H1 (cell line): ENCODE measurements around the gene IQCH. TPM values are rescaled to one million over a fixed set of nuclear protein-coding genes. Genes with fewer than 3 reads are reported as not detected.

Experiments
- CTCF ChIP-seq, 3 experiments: IDR thresholded peaks; 1 replicate in 2 of 3; 2 replicates in 1 of 3; pipeline versions ENCODE4 v1.5.1 to v1.6.1; 2011; ENCODE audit warnings: low read length in 3 of 3, mild to moderate bottlenecking in 3 of 3, inconsistent platforms in 2 of 3, low read depth in 1 of 3, moderate library complexity in 1 of 3; ENCODE audit not compliant: insufficient read depth in 1 of 3; ENCODE audit errors: control extremely low read depth in 1 of 3
- JUND ChIP-seq: IDR thresholded peaks from 2 replicates; pipeline ENCODE4 v1.6.1; 2011; ENCODE audit warnings: mild to moderate bottlenecking, improper control_type of control experiment, low read length
- polyA plus RNA-seq, 7 experiments: library from polyadenylated mRNA; depleted of rRNA in 3 of 7; stranded (reverse) in 5 of 7; unstranded in 2 of 7; fragments of >200 nt in 5 of 7; fragments of 200-250 nt in 2 of 7; gene quantifications; 1 replicate in 5 of 7; 2 replicates in 1 of 7; 4 replicates in 1 of 7; pipeline versions ENCODE4 v1.2.1 to v1.2.3, GENCODE V29; 2011 to 2013; ENCODE audit warnings: missing spikeins in 2 of 7, mixed read lengths in 2 of 7
- total RNA-seq: library from RNA; stranded (reverse); fragmentation: NEBNext Ultra II Directional; extraction: Animal tissue kit (Norgen Biotek cat#: 25700); gene quantifications from 2 replicates; pipeline ENCODE4 v1.2.1, GENCODE V29; 2021
- TF ChIP-seq, protein P1 (sequence below): fragments of 300-600 bp; sonication (generic); IDR thresholded peaks from 2 replicates; pipeline ENCODE4 v1.7.1; 2012; ENCODE audit warnings: low read length, moderate library complexity, mild to moderate bottlenecking, inconsistent platforms; ENCODE audit not compliant: insufficient replicate concordance
- TF ChIP-seq, protein P2 (sequence below): IDR thresholded peaks from 2 replicates; pipeline ENCODE4 v1.6.1; 2011; ENCODE audit warnings: low read length, improper control_type of control experiment

The IQCH gene
- total and polyA plus RNA-seq, 2 of the 8 experiments (the other 6 are each of a cell fraction or from before 2014, with no cell fraction given) = 0.60 to 1.9 TPM

GRCh38 chr15:67218428-67218827, 36.2 kb upstream of the IQCH start (continued):
- TF ChIP-seq, protein P1, sequence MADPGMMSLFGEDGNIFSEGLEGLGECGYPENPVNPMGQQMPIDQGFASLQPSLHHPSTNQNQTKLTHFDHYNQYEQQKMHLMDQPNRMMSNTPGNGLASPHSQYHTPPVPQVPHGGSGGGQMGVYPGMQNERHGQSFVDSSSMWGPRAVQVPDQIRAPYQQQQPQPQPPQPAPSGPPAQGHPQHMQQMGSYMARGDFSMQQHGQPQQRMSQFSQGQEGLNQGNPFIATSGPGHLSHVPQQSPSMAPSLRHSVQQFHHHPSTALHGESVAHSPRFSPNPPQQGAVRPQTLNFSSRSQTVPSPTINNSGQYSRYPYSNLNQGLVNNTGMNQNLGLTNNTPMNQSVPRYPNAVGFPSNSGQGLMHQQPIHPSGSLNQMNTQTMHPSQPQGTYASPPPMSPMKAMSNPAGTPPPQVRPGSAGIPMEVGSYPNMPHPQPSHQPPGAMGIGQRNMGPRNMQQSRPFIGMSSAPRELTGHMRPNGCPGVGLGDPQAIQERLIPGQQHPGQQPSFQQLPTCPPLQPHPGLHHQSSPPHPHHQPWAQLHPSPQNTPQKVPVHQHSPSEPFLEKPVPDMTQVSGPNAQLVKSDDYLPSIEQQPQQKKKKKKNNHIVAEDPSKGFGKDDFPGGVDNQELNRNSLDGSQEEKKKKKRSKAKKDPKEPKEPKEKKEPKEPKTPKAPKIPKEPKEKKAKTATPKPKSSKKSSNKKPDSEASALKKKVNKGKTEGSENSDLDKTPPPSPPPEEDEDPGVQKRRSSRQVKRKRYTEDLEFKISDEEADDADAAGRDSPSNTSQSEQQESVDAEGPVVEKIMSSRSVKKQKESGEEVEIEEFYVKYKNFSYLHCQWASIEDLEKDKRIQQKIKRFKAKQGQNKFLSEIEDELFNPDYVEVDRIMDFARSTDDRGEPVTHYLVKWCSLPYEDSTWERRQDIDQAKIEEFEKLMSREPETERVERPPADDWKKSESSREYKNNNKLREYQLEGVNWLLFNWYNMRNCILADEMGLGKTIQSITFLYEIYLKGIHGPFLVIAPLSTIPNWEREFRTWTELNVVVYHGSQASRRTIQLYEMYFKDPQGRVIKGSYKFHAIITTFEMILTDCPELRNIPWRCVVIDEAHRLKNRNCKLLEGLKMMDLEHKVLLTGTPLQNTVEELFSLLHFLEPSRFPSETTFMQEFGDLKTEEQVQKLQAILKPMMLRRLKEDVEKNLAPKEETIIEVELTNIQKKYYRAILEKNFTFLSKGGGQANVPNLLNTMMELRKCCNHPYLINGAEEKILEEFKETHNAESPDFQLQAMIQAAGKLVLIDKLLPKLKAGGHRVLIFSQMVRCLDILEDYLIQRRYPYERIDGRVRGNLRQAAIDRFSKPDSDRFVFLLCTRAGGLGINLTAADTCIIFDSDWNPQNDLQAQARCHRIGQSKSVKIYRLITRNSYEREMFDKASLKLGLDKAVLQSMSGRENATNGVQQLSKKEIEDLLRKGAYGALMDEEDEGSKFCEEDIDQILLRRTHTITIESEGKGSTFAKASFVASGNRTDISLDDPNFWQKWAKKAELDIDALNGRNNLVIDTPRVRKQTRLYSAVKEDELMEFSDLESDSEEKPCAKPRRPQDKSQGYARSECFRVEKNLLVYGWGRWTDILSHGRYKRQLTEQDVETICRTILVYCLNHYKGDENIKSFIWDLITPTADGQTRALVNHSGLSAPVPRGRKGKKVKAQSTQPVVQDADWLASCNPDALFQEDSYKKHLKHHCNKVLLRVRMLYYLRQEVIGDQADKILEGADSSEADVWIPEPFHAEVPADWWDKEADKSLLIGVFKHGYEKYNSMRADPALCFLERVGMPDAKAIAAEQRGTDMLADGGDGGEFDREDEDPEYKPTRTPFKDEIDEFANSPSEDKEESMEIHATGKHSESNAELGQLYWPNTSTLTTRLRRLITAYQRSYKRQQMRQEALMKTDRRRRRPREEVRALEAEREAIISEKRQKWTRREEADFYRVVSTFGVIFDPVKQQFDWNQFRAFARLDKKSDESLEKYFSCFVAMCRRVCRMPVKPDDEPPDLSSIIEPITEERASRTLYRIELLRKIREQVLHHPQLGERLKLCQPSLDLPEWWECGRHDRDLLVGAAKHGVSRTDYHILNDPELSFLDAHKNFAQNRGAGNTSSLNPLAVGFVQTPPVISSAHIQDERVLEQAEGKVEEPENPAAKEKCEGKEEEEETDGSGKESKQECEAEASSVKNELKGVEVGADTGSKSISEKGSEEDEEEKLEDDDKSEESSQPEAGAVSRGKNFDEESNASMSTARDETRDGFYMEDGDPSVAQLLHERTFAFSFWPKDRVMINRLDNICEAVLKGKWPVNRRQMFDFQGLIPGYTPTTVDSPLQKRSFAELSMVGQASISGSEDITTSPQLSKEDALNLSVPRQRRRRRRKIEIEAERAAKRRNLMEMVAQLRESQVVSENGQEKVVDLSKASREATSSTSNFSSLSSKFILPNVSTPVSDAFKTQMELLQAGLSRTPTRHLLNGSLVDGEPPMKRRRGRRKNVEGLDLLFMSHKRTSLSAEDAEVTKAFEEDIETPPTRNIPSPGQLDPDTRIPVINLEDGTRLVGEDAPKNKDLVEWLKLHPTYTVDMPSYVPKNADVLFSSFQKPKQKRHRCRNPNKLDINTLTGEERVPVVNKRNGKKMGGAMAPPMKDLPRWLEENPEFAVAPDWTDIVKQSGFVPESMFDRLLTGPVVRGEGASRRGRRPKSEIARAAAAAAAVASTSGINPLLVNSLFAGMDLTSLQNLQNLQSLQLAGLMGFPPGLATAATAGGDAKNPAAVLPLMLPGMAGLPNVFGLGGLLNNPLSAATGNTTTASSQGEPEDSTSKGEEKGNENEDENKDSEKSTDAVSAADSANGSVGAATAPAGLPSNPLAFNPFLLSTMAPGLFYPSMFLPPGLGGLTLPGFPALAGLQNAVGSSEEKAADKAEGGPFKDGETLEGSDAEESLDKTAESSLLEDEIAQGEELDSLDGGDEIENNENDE = no peak
- no peak for TF ChIP-seq JUND
- TF ChIP-seq, protein P2, sequence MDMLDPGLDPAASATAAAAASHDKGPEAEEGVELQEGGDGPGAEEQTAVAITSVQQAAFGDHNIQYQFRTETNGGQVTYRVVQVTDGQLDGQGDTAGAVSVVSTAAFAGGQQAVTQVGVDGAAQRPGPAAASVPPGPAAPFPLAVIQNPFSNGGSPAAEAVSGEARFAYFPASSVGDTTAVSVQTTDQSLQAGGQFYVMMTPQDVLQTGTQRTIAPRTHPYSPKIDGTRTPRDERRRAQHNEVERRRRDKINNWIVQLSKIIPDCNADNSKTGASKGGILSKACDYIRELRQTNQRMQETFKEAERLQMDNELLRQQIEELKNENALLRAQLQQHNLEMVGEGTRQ = no peak
- no peak for TF ChIP-seq CTCF (IDR thresholded peaks at IDR 0.05; ENCODE audit: control extremely low read depth in 1 of 3, insufficient read depth in 1 of 3, low read depth in 1 of 3, low read length in 3 of 3)
- TF ChIP-seq, all 59 proteins: peak for 0
